ENCODE measurements around the gene UGT2B11.
"Not testable (repeated sequence)": the region's sequence is repeated elsewhere in the genome, so short reads cannot be mapped to it uniquely, and the experiment has no call there.

DNA sequence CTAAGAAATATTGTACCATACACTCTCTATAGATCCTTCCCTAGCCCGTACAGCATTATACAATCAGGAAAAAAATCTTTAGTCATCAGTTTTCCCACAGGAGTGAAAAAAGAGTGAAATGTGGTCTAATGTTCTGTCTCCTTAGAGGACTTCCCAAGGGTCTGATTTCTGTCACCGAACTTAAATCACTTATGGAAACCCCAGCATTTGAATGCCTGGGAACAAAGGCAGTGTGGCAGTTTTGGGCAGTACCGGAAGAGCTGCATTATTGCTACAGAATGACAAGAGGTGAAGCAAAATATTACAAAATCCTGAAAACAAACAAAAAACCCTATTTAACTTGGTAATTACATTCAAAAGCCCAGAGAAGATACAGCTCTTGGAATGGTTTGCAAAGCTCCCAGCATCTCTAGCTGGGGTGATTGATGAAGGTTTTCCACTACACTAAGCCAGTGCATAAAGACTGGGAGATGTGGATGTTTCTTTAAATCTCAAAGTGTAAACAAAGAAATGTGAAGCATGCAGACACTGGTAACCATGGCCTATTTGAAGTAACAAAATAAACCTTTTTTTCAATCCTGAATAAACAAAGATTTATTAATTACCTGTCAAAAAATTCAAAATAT, 38.7 kb upstream of the UGT2B11 start:
- not testable (repeated sequence) for TF ChIP-seq CTCF (IDR thresholded peaks at IDR 0.05; ENCODE audit: insufficient read depth, low read depth, low read length); EZH2 (IDR thresholded peaks at IDR 0.05; ENCODE audit: insufficient read depth, low read length)

Measured in astrocyte (in vitro differentiated cells and primary cell).